ENCODE data around the gene OR2Z1.
"Not testable (repeated sequence)": the region's sequence is repeated elsewhere in the genome, so short reads cannot be mapped to it uniquely, and the experiment has no call there.

DNA sequence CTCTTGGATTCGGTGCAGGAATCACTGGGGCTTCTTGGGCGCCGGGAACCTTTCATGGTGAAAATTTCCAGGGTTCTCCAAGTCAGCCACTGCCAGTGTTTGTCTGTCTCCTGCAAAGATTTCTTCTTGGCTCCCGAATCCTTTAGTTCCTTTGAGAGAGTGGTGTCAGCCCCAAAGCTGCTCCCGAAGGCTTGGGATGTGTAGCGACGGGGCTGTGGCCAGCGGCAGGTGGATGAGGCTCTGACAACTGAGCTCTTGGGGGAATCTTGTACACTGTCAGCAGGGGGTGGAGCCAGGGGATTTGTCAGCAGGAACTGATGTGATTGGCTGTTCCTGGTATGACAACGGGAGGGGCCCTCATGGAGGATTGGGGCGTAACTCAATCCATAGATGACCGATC, 45.8 kb downstream of the OR2Z1 start:
- TF ChIP-seq CEBPB (IDR thresholded peaks at IDR 0.05; ENCODE audit: low read depth, low read length); MAFK (IDR thresholded peaks at IDR 0.05; ENCODE audit: low read depth, low read length); POLR2A (IDR thresholded peaks at IDR 0.05; ENCODE audit: low read depth, low read length); SMC3 (IDR thresholded peaks at IDR 0.05; ENCODE audit: low read depth, low read length); MXI1 (IDR thresholded peaks at IDR 0.05; ENCODE audit: borderline replicate concordance, low read depth, low read length): not testable (repeated sequence)
- TF ChIP-seq, protein P1, sequence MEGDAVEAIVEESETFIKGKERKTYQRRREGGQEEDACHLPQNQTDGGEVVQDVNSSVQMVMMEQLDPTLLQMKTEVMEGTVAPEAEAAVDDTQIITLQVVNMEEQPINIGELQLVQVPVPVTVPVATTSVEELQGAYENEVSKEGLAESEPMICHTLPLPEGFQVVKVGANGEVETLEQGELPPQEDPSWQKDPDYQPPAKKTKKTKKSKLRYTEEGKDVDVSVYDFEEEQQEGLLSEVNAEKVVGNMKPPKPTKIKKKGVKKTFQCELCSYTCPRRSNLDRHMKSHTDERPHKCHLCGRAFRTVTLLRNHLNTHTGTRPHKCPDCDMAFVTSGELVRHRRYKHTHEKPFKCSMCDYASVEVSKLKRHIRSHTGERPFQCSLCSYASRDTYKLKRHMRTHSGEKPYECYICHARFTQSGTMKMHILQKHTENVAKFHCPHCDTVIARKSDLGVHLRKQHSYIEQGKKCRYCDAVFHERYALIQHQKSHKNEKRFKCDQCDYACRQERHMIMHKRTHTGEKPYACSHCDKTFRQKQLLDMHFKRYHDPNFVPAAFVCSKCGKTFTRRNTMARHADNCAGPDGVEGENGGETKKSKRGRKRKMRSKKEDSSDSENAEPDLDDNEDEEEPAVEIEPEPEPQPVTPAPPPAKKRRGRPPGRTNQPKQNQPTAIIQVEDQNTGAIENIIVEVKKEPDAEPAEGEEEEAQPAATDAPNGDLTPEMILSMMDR (conservative IDR thresholded peaks at IDR 0.05; ENCODE audit: low read depth, low read length): not testable (repeated sequence)

Measured in IMR-90 (cell line).